K562 (cell line): ENCODE results near the gene SLC36A2. TPM values are rescaled to one million over a fixed set of nuclear protein-coding genes. Genes with fewer than 3 reads are reported as not detected.

ENCODE experiments used
- ATAC-seq: fragments of 200-7000 bp; cut with Tn5 transposase; 3 replicates; pipeline ENCODE4 v1.9.1; 2020; ENCODE audit warnings: moderate library complexity
- BruUV-seq: library from RNA; stranded (reverse); fragments of 400-500 nt; replicated peaks from 2 replicates; lab custom pipeline; 2021; lab: Mats Ljungman, UMichigan
- CTCF ChIA-PET: fragments of 300-600 bp; formaldehyde crosslinking; extraction: SDS; loops from one replicate; lab custom pipeline; 2021; ENCODE audit warnings: low intra/inter-chr PET ratio; lab: Yijun Ruan, JAX
- POLR2A ChIA-PET: fragments of 300-600, 350-650 bp; sonication (Branson Sonifier 250); formaldehyde crosslinking; extraction: SDS; loops from one replicate; lab custom pipeline; 2021; ENCODE audit warnings: antibody characterized with exemption, inconsistent platforms; lab: Yijun Ruan, JAX
- DNase-seq, 4 experiments: peaks; one replicate each; pipeline versions ENCODE4 v3.0.0 to v3.0.0-alpha.2; 2011 to 2018; ENCODE audit warnings: low spot score in 3 of 4, mixed read lengths in 3 of 4; ENCODE audit errors: extremely low read depth in 1 of 4
- FAIRE-seq: peaks from 2 replicates; lab custom pipeline; 2011; peaks lifted over from hg19 to GRCh38; lab: Jason Lieb, UNC
- H2AFZ ChIP-seq: 2 replicates; pipeline ENCODE4 v1.6.0; 2011; ENCODE audit warnings: low read depth, low read length, control low read depth, inconsistent platforms
- H3K27ac ChIP-seq: fragments of 200-600 bp; 3 replicates; pipeline ENCODE4 v1.8.0; 2011; ENCODE audit warnings: low read depth, mild to moderate bottlenecking, control low read depth, inconsistent platforms, low read length, moderate library complexity, mixed read lengths; ENCODE audit errors: extremely low read depth
- H3K27me3 ChIP-seq, 2 experiments: fragments of 300-600 bp in 1 of 2; 2 replicates in 1 of 2; 3 replicates in 1 of 2; pipeline versions ENCODE4 v1.6.0 to v1.8.0; 2011; ENCODE audit warnings: inconsistent platforms in 2 of 2, low read length in 2 of 2, mild to moderate bottlenecking in 1 of 2, mixed read lengths in 1 of 2, moderate library complexity in 1 of 2; ENCODE audit not compliant: control insufficient read depth in 2 of 2, insufficient read depth in 2 of 2
- H3K36me3 ChIP-seq: fragments of 300-600 bp; 3 replicates; pipeline ENCODE4 v1.8.0; 2011; ENCODE audit warnings: mild to moderate bottlenecking, low read length, inconsistent platforms; ENCODE audit not compliant: control insufficient read depth, insufficient read depth
- H3K4me1 ChIP-seq, 2 experiments: fragments of 200-600 bp in 1 of 2; replicated peaks in 1 of 2; 2 replicates in 1 of 2; 3 replicates in 1 of 2; pipeline versions ENCODE4 v1.5.1 to v1.8.0; 2011; ENCODE audit warnings: inconsistent platforms in 2 of 2, low read length in 2 of 2, mild to moderate bottlenecking in 1 of 2, mixed read lengths in 1 of 2, moderate library complexity in 1 of 2; ENCODE audit not compliant: control insufficient read depth in 2 of 2, insufficient read depth in 2 of 2
- H3K4me2 ChIP-seq: 2 replicates; pipeline ENCODE4 v1.6.1; 2011; ENCODE audit warnings: low read length, control low read depth, inconsistent platforms, mixed read lengths; ENCODE audit not compliant: insufficient read depth
- H3K4me3 ChIP-seq: fragments of 200-600 bp; sonication (generic), shearing (Covaris generic); 2 replicates; pipeline ENCODE4 v1.5.1; 2016; ENCODE audit warnings: control low read depth, inconsistent platforms
- H3K79me2 ChIP-seq: fragments of 200-600 bp; 3 replicates; pipeline ENCODE4 v1.8.0; 2011; ENCODE audit warnings: low read length, inconsistent platforms; ENCODE audit not compliant: control insufficient read depth, insufficient read depth
- H3K9ac ChIP-seq, 2 experiments: 2 replicates each; pipeline versions ENCODE4 v1.6.0 to v1.6.1; 2011; ENCODE audit warnings: low read depth in 2 of 2, low read length in 2 of 2, control low read depth in 1 of 2, inconsistent platforms in 1 of 2, mild to moderate bottlenecking in 1 of 2, mixed read lengths in 1 of 2; ENCODE audit not compliant: insufficient read depth in 1 of 2
- H3K9me1 ChIP-seq: one replicate; pipeline ENCODE4 v1.6.0; 2011; ENCODE audit warnings: inconsistent platforms, mild to moderate bottlenecking, low read length, moderate library complexity; ENCODE audit not compliant: control insufficient read depth, insufficient read depth
- H3K9me3 ChIP-seq: replicated peaks from 2 replicates; pipeline ENCODE4 v1.5.1; 2011; ENCODE audit warnings: low read depth, low read length, inconsistent platforms; ENCODE audit not compliant: control insufficient read depth, insufficient read depth
- H4K20me1 ChIP-seq: replicated peaks from 2 replicates; pipeline ENCODE4 v1.6.1; 2011; ENCODE audit warnings: low read length, inconsistent platforms, mixed read lengths; ENCODE audit not compliant: control insufficient read depth, insufficient read depth
- E4F1 ChIP-seq: fragments of 250-450 bp; sonication (Bioruptor Pico); IDR thresholded peaks from 2 replicates; pipeline ENCODE4 v1.5.0; 2021; ENCODE audit warnings: mild to moderate bottlenecking, borderline replicate concordance
- FOXM1 ChIP-seq, 2 experiments: fragments of 450-650 bp in 1 of 2; sonication (generic) in 1 of 2; formaldehyde crosslinking in 1 of 2; IDR thresholded peaks; 2 replicates each; pipeline versions ENCODE4 v1.6.1 to v1.9.0; 2017 to 2022; ENCODE audit warnings: low read depth in 2 of 2, mild to moderate bottlenecking in 2 of 2, missing genetic modification reagents in 1 of 2, moderate library complexity in 1 of 2
- GTF2E2 ChIP-seq: fragments of 200-800 bp; sonication (Bioruptor generic); IDR thresholded peaks from 2 replicates; pipeline ENCODE4 v1.6.1; 2016; ENCODE audit warnings: missing genetic modification characterization, missing compliant biosample characterization
- HNRNPUL1 ChIP-seq: fragments of 200-400 bp; formaldehyde crosslinking; IDR thresholded peaks from 2 replicates; pipeline ENCODE4 v1.6.1; 2017; ENCODE audit warnings: low read length
- L3MBTL2 ChIP-seq: fragments of 450-650 bp; IDR thresholded peaks from 2 replicates; pipeline ENCODE4 v1.6.1; 2016; ENCODE audit warnings: mild to moderate bottlenecking, moderate library complexity
- MYBL2 ChIP-seq, 2 experiments: fragments of 450-650 bp in 1 of 2; sonication (generic) in 1 of 2; formaldehyde crosslinking in 1 of 2; IDR thresholded peaks; 2 replicates each; pipeline versions ENCODE4 v1.6.1 to v1.8.1; 2017 to 2022; ENCODE audit warnings: borderline replicate concordance in 1 of 2, inconsistent platforms in 1 of 2, low read depth in 1 of 2, mild to moderate bottlenecking in 1 of 2, missing genetic modification reagents in 1 of 2, moderate library complexity in 1 of 2
- SMARCA4 ChIP-seq: fragments of 450-650 bp; IDR thresholded peaks from 2 replicates; pipeline ENCODE4 v1.6.1; 2016
- SNIP1 ChIP-seq: fragments of 450-650 bp; IDR thresholded peaks from 2 replicates; pipeline ENCODE4 v1.7.1; 2017; ENCODE audit warnings: low read depth, mild to moderate bottlenecking
- SNRNP70 ChIP-seq: fragments of 200-400 bp; formaldehyde crosslinking; optimal IDR thresholded peaks from 2 replicates; pipeline ENCODE3; 2017; ENCODE audit warnings: low read depth, low read length
- ZFPM2 ChIP-seq: fragments of 250-450 bp; sonication (Bioruptor Pico); IDR thresholded peaks from 2 replicates; pipeline ENCODE4 v1.5.1; 2022; ENCODE audit warnings: mild to moderate bottlenecking
- ZNF584 ChIP-seq: fragments of 200-800 bp; sonication (Bioruptor generic); IDR thresholded peaks from 2 replicates; pipeline ENCODE4 v1.6.1; 2016; ENCODE audit warnings: low read depth, mild to moderate bottlenecking, missing genetic modification characterization, missing compliant biosample characterization
- ZNF644 ChIP-seq: fragments of 200-800 bp; sonication (Bioruptor generic); IDR thresholded peaks from 2 replicates; pipeline ENCODE4 v1.6.1; 2016; ENCODE audit warnings: low read depth, missing genetic modification characterization, missing compliant biosample characterization
- WGBS: fragments of 100-300 bp; shearing (Covaris generic); methylation state at CpG from one replicate; pipeline ENCODE4 v1.1.6; 2016; ENCODE audit warnings: low coverage, mixed read lengths; ENCODE audit not compliant: insufficient coverage; ENCODE audit errors: missing lambda C conversion rate; 5-methylcytosine and 5-hydroxymethylcytosine counted together
- in situ Hi-C: fragments of 300-500 bp; cut with MboI; formaldehyde crosslinking; loops from 4 replicates; pipeline ENCODE4 v1.15.0; 2018; ENCODE audit warnings: inconsistent platforms, mixed read lengths
- intact Hi-C: fragments of 100-400 bp; cut with micrococcal nuclease; formaldehyde crosslinking; loops from 2 replicates; pipeline ENCODE4 v1.14.2; 2022
- polyA plus RNA-seq, 8 experiments: library from polyadenylated mRNA; depleted of rRNA in 4 of 8; stranded (reverse) in 5 of 8; unstranded in 3 of 8; fragments of >200 nt; fragmentation: Nextera tagmentation in 2 of 8; fragmentation: Illumina TruSeq in 1 of 8; extraction: Ambion mirVana in 2 of 8; extraction: Trizol in 1 of 8; gene quantifications; 2 replicates each; pipeline versions ENCODE4 v1.2.1 to v1.2.3, GENCODE V29; 2011 to 2014; ENCODE audit warnings: inconsistent platforms in 1 of 8, missing spikeins in 1 of 8
- total RNA-seq, 7 experiments: library from RNA; depleted of rRNA in 6 of 7; stranded (reverse); fragments of >200 nt in 6 of 7; fragmentation: Illumina TruSeq in 2 of 7; extraction: Trizol in 2 of 7; gene quantifications; 2 replicates each; pipeline versions ENCODE4 v1.2.1 to v1.2.3, GENCODE V29; 2011 to 2021; ENCODE audit warnings: low replicate concordance in 1 of 7

Gene SLC36A2
- total and polyA plus RNA-seq, 9 of the 15 experiments (the other 6 are each of a cell fraction or from before 2014, with no cell fraction given) = not detected

- CTCF ChIA-PET = no interaction called here
- TF ChIP-seq ZNF644 (no peak), ZFPM2 (CRISPR knock-in tag) (no peak), SNIP1 (no peak), SNRNP70 (no peak), GTF2E2 (no peak), FOXM1 (IDR thresholded peaks at IDR 0.05; ENCODE audit: low read depth) (no peak), FOXM1 (CRISPR knock-in tag; IDR thresholded peaks at IDR 0.05; ENCODE audit: low read depth) (no peak), MYBL2 (IDR thresholded peaks at IDR 0.05; ENCODE audit: low read depth) (no peak), MYBL2 (CRISPR knock-in tag; IDR thresholded peaks at IDR 0.05; ENCODE audit: borderline replicate concordance) (no peak), E4F1 (CRISPR knock-in tag) (no peak), HNRNPUL1 (no peak), L3MBTL2 (no peak), ZNF584 (no peak), SMARCA4 (no peak)
- H3K4me2 ChIP-seq = no peak overlapping the region
- 1% methylated on average over 8 of the region's 8 CpGs for WGBS
- H4K20me1 ChIP-seq = no peaks in the 10 kb centered on the region
- in situ Hi-C loops (no loop called here), intact Hi-C loops (no loop called here)
- no peaks in the 10 kb centered on the region for H3K9me3 ChIP-seq
- ATAC-seq (no peak), FAIRE-seq (no peak), DNase-seq (no peak)
- no peaks in the 10 kb centered on the region for H3K79me2 ChIP-seq
- H3K9me1 ChIP-seq = no peaks in the 10 kb centered on the region
- no peaks in the 10 kb centered on the region for H3K4me1 ChIP-seq
- POLR2A ChIA-PET = no interaction called here
- peaks cover 25 to 35% of the 10 kb centered on the region in 2 experiments for H3K27me3 ChIP-seq
- no TSS peak for BruUV-seq
- no peak overlapping the region for H3K27ac ChIP-seq
- no peaks in the 10 kb centered on the region for H3K36me3 ChIP-seq
- H3K4me3 ChIP-seq = no peak overlapping the region
- H3K9ac ChIP-seq = no peak overlapping the region
- no peak overlapping the region for H2AFZ ChIP-seq
These were observed 35.7 kb upstream of the SLC36A2 start for GRCh38 chr5:151383011-151383410.
